ENCODE results near the gene DNM2.

Gene DNM2

DNA sequence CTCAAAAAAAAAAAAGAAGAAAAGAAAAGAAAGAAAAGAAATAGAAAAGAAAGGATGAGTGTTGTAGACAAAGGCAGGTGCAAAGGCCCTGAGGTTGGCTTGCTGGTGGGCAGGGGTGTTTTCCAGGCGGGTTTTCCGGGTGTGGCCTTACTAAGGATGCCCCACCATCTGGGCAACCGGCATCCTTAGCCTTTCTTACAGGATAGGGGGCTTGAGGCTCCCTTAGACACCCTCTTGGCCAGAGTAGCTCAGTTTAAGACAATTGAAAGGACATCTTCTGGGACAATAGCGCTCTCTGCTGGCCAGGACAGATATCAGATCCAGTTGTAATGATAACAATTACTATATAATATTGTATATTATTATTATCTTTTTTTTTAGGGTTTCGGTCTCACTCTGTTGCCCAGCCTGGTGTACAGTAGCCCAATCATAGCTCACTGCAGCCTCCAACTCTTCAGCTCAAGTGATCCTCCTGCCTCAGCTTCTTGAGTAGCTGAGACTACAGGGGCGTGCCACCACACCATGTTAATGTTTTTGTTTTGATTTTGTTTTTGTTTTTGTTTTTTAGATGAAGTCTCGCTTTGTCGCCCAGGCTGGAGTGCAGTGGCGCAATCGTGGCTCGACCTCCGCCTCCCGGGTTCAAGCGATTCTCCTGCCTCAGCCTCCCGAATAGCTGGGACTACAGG lies 18.1 kb upstream of the DNM2 start:
- DNase-seq (peak; percentile 44), ATAC-seq (replicated peaks) (peak; percentile 14 to 27)
- Mint-ChIP-seq H3K27ac (no peak overlapping the region), H3K4me1 (peaks cover 17 to 31% of the 10 kb centered on the region in 2 donors), H3K4me3 (no peak overlapping the region), H3K36me3 (peaks cover 0 to 3% of the 10 kb centered on the region in 2 donors), H3K27me3 (peaks cover 0 to 4% of the 10 kb centered on the region in 2 donors), H3K9me3 (no peaks in the 10 kb centered on the region)

DNA sequence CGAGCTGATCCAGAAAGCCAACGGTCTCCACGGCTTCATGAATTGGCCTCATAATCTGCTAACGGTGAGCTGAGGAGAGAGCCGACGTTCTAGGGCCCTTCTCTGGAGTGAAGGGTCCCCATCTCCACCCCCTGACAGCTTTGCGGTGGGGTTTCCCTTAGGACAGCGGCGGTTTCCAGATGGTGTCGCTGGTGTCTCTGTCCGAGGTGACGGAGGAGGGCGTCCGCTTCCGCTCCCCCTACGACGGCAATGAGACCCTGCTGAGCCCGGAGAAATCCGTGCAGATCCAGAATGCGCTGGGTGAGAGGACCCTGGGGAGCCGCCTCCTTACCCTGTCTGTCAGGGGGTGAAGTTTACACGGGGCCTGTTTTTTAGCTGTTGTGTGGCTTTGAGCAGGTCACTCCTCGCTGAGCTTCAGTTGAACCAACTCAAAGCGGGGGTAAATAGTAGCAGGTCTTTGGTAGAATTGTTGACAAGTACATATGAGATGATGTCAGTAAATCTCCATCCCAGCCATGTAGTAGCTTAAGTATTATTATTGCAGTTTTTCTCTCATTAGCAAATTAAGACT lies 15.8 kb upstream of the DNM2 start:
- peak; percentile 54 to 57 for ATAC-seq (replicated peaks)
- DNase-seq: peak; percentile 31
- peak overlapping the region; percentile 94 for H3K27ac Mint-ChIP-seq
- H3K4me3 Mint-ChIP-seq: peak overlapping the region; percentile 93 to 98
- peaks cover 9 to 15% of the 10 kb centered on the region in 2 donors for H3K4me1 Mint-ChIP-seq
- no peaks in the 10 kb centered on the region for H3K9me3 Mint-ChIP-seq
- H3K27me3 Mint-ChIP-seq: no peaks in the 10 kb centered on the region
- H3K36me3 Mint-ChIP-seq: peaks cover 11% of the 10 kb centered on the region in 2 donors

GRCh38 chr19:10706990-10707389 lies 10.9 kb upstream of the DNM2 start:
- ATAC-seq (replicated peaks) (no peak), DNase-seq (no peak)
- H3K4me3 Mint-ChIP-seq: no peak overlapping the region
- peaks cover 4 to 6% of the 10 kb centered on the region in 2 donors for H3K4me1 Mint-ChIP-seq
- H3K9me3 Mint-ChIP-seq: no peaks in the 10 kb centered on the region
- no peaks in the 10 kb centered on the region for H3K27me3 Mint-ChIP-seq
- no peak overlapping the region for H3K27ac Mint-ChIP-seq
- H3K36me3 Mint-ChIP-seq: peaks cover 30 to 34% of the 10 kb centered on the region in 2 donors

- Mint-ChIP-seq H3K36me3 (peaks cover 34 to 39% of the 10 kb centered on the region in 2 donors), H3K27ac (no peak overlapping the region), H3K4me1 (peaks cover 0 to 5% of the 10 kb centered on the region in 2 donors), H3K4me3 (no peak overlapping the region), H3K9me3 (no peaks in the 10 kb centered on the region), H3K27me3 (no peaks in the 10 kb centered on the region)
- ATAC-seq (replicated peaks) (no peak), DNase-seq (no peak)
These were observed 10.4 kb upstream of the DNM2 start for GRCh38 chr19:10707440-10707839.

GRCh38 chr19:10708291-10708690 lies 9.6 kb upstream of the DNM2 start:
- H3K36me3 Mint-ChIP-seq: peaks cover 34 to 43% of the 10 kb centered on the region in 2 donors
- no peak overlapping the region for H3K4me3 Mint-ChIP-seq
- ATAC-seq (replicated peaks) (no peak), DNase-seq (no peak)
- H3K27me3 Mint-ChIP-seq: no peaks in the 10 kb centered on the region
- peaks cover 5 to 7% of the 10 kb centered on the region in 2 donors for H3K4me1 Mint-ChIP-seq
- no peaks in the 10 kb centered on the region for H3K9me3 Mint-ChIP-seq
- H3K27ac Mint-ChIP-seq: no peak overlapping the region

DNA sequence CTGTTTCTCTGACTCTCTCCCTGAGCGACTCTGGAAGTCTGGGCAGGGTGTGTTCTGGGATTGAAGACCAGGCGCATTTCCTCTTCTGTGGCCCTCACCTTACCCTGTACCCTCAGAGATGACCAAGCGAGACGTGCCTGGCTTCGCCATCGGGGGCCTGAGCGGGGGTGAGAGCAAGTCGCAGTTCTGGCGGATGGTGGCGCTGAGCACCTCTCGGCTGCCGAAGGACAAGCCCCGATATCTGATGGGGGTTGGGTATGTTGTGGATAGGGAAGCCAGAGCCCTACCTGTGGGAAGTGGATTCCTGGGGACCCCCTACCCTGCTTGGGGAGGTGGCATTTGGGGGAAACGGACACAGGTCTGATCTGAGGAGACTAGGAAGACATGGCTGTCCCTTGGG lies 5.8 kb upstream of the DNM2 start:
- Mint-ChIP-seq H3K27ac (peak overlapping the region; percentile 77), H3K9me3 (no peaks in the 10 kb centered on the region), H3K4me1 (peaks cover 10% of the 10 kb centered on the region in 2 donors), H3K36me3 (peaks cover 29 to 43% of the 10 kb centered on the region in 2 donors), H3K4me3 (no peak overlapping the region), H3K27me3 (no peaks in the 10 kb centered on the region)
- ATAC-seq (replicated peaks): no peak
- DNase-seq: no peak

GRCh38 chr19:10712754-10713153 lies 5.1 kb upstream of the DNM2 start:
- Mint-ChIP-seq H3K4me1 (peaks cover 11 to 13% of the 10 kb centered on the region in 2 donors), H3K27me3 (no peaks in the 10 kb centered on the region), H3K27ac (no peak overlapping the region), H3K4me3 (no peak overlapping the region), H3K36me3 (peaks cover 27 to 38% of the 10 kb centered on the region in 2 donors), H3K9me3 (no peaks in the 10 kb centered on the region)
- ATAC-seq (replicated peaks) (no peak), DNase-seq (no peak)

DNA sequence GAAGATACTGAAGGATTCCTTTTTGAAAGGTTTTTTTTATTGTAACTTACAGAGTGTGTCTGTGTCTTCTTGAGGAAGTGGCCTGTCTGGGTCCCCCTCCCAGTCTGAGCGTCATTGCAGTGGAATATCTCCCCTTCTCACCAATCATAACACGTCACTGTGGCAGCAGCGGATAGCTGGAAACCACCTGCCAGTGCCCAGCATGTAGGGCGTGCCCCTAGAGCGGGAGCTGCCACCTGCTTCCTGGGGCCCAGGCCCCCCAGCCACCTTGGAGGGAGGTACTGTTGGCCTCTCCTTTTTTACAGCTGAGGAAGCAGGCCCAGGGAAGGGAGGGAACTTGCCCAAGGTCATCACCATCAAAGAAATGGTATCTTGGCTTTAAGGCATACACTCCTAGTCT lies 4.6 kb upstream of the DNM2 start:
- no peak overlapping the region for H3K4me3 Mint-ChIP-seq
- no peaks in the 10 kb centered on the region for H3K9me3 Mint-ChIP-seq
- no peaks in the 10 kb centered on the region for H3K27me3 Mint-ChIP-seq
- no peak overlapping the region for H3K27ac Mint-ChIP-seq
- peaks cover 11 to 13% of the 10 kb centered on the region in 2 donors for H3K4me1 Mint-ChIP-seq
- H3K36me3 Mint-ChIP-seq: peaks cover 25 to 34% of the 10 kb centered on the region in 2 donors
- DNase-seq: peak; percentile 31
- no peak for ATAC-seq (replicated peaks)

DNA sequence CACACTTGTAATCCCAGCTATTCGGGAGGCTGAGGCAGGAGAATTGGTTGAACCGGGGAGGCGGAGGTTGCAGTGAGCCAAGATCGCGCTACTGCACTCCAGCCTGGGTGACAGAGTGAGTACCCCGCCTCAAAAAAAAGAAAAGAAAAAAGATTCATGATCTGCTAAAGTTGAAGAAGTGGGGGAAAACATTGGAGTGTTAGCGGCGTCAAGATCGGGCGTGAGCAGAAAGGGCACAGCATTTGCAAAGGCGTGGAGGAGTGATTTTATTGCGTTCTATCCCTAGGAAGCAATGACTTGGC lies 874 bp upstream of the DNM2 start:
- no peak for ATAC-seq (replicated peaks)
- Mint-ChIP-seq H3K4me1 (peaks cover 31 to 44% of the 10 kb centered on the region in 2 donors), H3K27me3 (no peaks in the 10 kb centered on the region), H3K36me3 (peaks cover 15 to 27% of the 10 kb centered on the region in 2 donors), H3K4me3 (peak overlapping the region; percentile 82 to 83), H3K27ac (peak overlapping the region; percentile 84), H3K9me3 (no peaks in the 10 kb centered on the region)
- no peak for DNase-seq

GRCh38 chr19:10718205-10719196 lies 622 bp downstream of the DNM2 start:
- Mint-ChIP-seq H3K36me3 (peaks cover 13 to 23% of the 10 kb centered on the region in 2 donors), H3K9me3 (no peaks in the 10 kb centered on the region), H3K27ac (peak overlapping the region; percentile 95), H3K4me1 (peaks cover 34 to 50% of the 10 kb centered on the region in 2 donors), H3K4me3 (peak overlapping the region; percentile 99 to 100), H3K27me3 (no peaks in the 10 kb centered on the region)
- peak; percentile 29 to 40 for ATAC-seq (replicated peaks)
- DNase-seq: peak; percentile 38

GRCh38 chr19:10719466-10719961 lies 1.6 kb downstream of the DNM2 start:
- Mint-ChIP-seq H3K9me3 (no peaks in the 10 kb centered on the region), H3K27me3 (no peaks in the 10 kb centered on the region), H3K27ac (peak overlapping the region; percentile 95), H3K36me3 (peaks cover 16 to 25% of the 10 kb centered on the region in 2 donors), H3K4me1 (peaks cover 40 to 60% of the 10 kb centered on the region in 2 donors), H3K4me3 (peak overlapping the region; percentile 99 to 100)
- ATAC-seq (replicated peaks): no peak
- no peak for DNase-seq

DNA sequence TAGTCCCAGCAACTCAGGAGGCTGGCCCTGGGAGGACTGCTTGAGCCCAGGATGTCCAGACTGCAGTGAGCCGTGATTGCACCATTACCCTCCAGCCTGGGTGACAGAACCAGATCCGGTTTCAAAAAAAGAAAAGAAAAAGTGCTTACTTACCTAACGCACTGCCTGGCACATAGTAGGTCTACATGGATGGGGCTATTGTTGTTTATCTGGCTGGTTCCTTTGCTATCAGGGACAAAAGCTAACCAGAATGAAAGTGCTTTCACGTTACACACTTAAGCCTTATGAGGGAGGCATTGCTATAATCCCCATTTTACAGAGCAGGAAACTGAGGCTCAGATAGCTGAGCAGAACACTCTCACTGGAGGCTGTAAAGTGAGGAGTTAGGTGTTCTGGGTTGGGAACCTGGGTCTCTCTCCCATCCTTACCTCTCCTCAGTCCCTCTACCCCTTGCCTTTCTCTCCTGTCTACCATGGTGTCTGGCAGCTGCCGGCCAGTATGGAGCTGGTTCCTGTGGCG lies 2.8 kb downstream of the DNM2 start:
- Mint-ChIP-seq H3K36me3 (peaks cover 16 to 23% of the 10 kb centered on the region in 2 donors), H3K27me3 (no peaks in the 10 kb centered on the region), H3K4me3 (no peak overlapping the region), H3K27ac (no peak overlapping the region), H3K9me3 (no peaks in the 10 kb centered on the region), H3K4me1 (peaks cover 42 to 64% of the 10 kb centered on the region in 2 donors)
- ATAC-seq (replicated peaks) (no peak), DNase-seq (no peak)

DNA sequence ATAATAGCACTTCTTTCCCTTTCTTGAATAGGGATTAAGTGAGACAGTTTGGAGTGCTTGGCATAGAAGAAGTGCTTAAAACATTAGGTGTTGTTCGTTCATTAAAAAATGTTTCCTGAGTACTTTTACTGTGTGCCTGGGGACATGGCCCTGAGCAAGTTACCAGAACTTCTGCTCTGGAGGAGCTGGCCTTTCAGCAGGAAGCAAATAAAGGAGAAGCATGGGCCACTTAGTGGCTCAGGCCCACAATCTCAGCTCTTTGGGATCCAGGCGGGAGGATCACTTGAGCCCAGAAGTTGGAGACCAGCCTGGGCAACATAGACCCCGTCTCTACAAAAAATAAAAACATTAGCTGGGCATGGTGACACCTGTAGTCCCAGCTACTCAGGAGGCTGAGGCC lies 5.7 kb downstream of the DNM2 start:
- H3K27me3 Mint-ChIP-seq: no peaks in the 10 kb centered on the region
- H3K4me1 Mint-ChIP-seq: peaks cover 44 to 75% of the 10 kb centered on the region in 2 donors
- H3K9me3 Mint-ChIP-seq: no peaks in the 10 kb centered on the region
- no peak for DNase-seq
- peaks cover 26 to 35% of the 10 kb centered on the region in 2 donors for H3K36me3 Mint-ChIP-seq
- peak overlapping the region; percentile 31 for H3K27ac Mint-ChIP-seq
- no peak for ATAC-seq (replicated peaks)
- H3K4me3 Mint-ChIP-seq: no peak overlapping the region

GRCh38 chr19:10724573-10725071 lies 6.7 kb downstream of the DNM2 start:
- Mint-ChIP-seq H3K4me1 (peaks cover 40 to 75% of the 10 kb centered on the region in 2 donors), H3K4me3 (no peak overlapping the region), H3K9me3 (no peaks in the 10 kb centered on the region), H3K27me3 (no peaks in the 10 kb centered on the region), H3K27ac (no peak overlapping the region), H3K36me3 (peaks cover 21 to 33% of the 10 kb centered on the region in 2 donors)
- DNase-seq: no peak
- no peak for ATAC-seq (replicated peaks)

Data from stimulated activated naive B cell treated with anti-CD40 and anti-IgM and Interleukin-4, amounts not matched to agents 10 μg/mL and 1 μg/mL and 100 μg/mL, for 72 hours (primary cell).